Transverse colon (tissue), 4 donors: ENCODE measurements around the gene OSBPL9. TPM values are rescaled to one million over a fixed set of nuclear protein-coding genes. Genes with fewer than 3 reads are reported as not detected.

Experiments
- DNase-seq: peaks from one replicate; pipeline ENCODE4 v3.0.0-alpha.2; 2019
- H3K27ac ChIP-seq, 4 donors: fragments of 200-600 bp; sonication (generic); 2 replicates each; pipeline ENCODE4 v1.5.1; 2016 to 2018; ENCODE audit warnings: inconsistent platforms in 4 of 4
- H3K27me3 ChIP-seq: fragments of 200-600 bp; sonication (generic); 2 replicates; pipeline ENCODE4 v1.5.1; 2017; ENCODE audit warnings: inconsistent platforms
- H3K36me3 ChIP-seq, 4 donors: fragments of 200-600 bp; sonication (generic); 2 replicates each; pipeline ENCODE4 v1.5.1; 2017 to 2019; ENCODE audit warnings: inconsistent platforms in 4 of 4
- H3K4me1 ChIP-seq, 4 donors: fragments of 200-600 bp; sonication (generic); 2 replicates each; pipeline ENCODE4 v1.5.1; 2017 to 2020; ENCODE audit warnings: inconsistent platforms in 4 of 4
- H3K4me3 ChIP-seq, 4 donors: fragments of 200-600 bp; sonication (generic); 1 replicate in 1 of 4; 2 replicates in 3 of 4; pipeline versions ENCODE4 v1.5.1 to v1.6.1; 2017 to 2019; ENCODE audit warnings: inconsistent platforms in 4 of 4
- H3K9me3 ChIP-seq, 2 donors: fragments of 200-600 bp; sonication (generic); 2 replicates each; pipeline ENCODE4 v1.5.1; 2017 to 2019; ENCODE audit warnings: inconsistent platforms in 2 of 2
- CTCF ChIP-seq, 5 experiments: fragments of 200-600 bp in 3 of 5; fragments of 450-650 bp in 2 of 5; sonication (generic) in 3 of 5; IDR thresholded peaks; 1 replicate in 2 of 5; 2 replicates in 3 of 5; pipeline ENCODE4 v1.5.1; 2016 to 2017; ENCODE audit warnings: antibody characterized with exemption in 5 of 5, inconsistent platforms in 3 of 5, mild to moderate bottlenecking in 2 of 5, moderate library complexity in 1 of 5
- EP300 ChIP-seq: sonication (generic); formaldehyde crosslinking; IDR thresholded peaks from one replicate; pipeline ENCODE4 v1.6.1; 2017; ENCODE audit warnings: antibody characterized with exemption, low read depth
- POLR2A ChIP-seq: fragments of 450-650 bp; IDR thresholded peaks from one replicate; pipeline ENCODE4 v1.6.1; 2016; ENCODE audit warnings: antibody characterized with exemption, mild to moderate bottlenecking, moderate library complexity
- POLR2AphosphoS5 ChIP-seq, 3 donors: sonication (generic); formaldehyde crosslinking; IDR thresholded peaks; one replicate each; pipeline ENCODE4 v1.6.1; 2016; ENCODE audit warnings: antibody characterized with exemption in 3 of 3
- WGBS, 2 donors: methylation state at CpG; one replicate each; pipeline ENCODE4 v1.1.5; 2018; ENCODE audit warnings: low coverage in 1 of 2; 5-methylcytosine and 5-hydroxymethylcytosine counted together
- in situ Hi-C, 4 donors: fragments of 200-750 bp; cut with MboI; loops; one replicate each; pipeline versions ENCODE4 v1.15.0 to v1.15.1; 2017; ENCODE audit warnings: low sequenced_read_pairs in 3 of 4, low pct_ligation_motif_present in 1 of 4, low pct_unique_long_range_greater_than_20kb in 1 of 4
- intact Hi-C: fragments of 100-400 bp; cut with DNase I; formaldehyde crosslinking; loops from one replicate; pipeline ENCODE4 v1.15.1; 2023; ENCODE audit warnings: low total_unique reads
- total RNA-seq, 4 donors: library from RNA; depleted of rRNA; stranded (reverse); fragments of >200 nt; gene quantifications; one replicate each; pipeline ENCODE4 v1.1.0, GENCODE V29; 2016

OSBPL9 gene
- total RNA-seq, 4 donors from 2014 or later, result 56.1 to 82.1 (median 65.4) TPM

DNA sequence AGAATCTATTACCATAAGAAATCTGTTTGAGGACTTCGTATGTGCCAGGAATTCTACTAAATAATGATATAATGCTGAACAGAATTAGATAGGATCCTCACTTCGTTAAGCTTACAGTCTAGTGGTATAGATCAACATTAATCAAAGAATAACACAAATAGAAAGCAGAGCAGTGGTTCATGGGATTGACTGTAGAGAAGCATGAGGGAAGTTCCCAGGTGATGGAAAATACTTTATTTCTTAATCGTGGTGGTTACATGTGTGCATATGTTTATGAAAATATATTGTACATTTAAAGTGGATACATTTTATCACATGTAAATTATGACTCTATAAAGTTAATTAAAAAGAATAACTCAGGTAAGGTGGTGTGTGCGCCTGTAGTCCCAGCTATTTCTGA is 110.5 kb downstream of the OSBPL9 start:
- 84 to 90% methylated on average over 4 of the region's 4 CpGs for WGBS, 2 donors
- intact Hi-C loops (no loop called here), in situ Hi-C loops (no loop called here)
- Histone ChIP-seq H3K9me3 (no peaks in the 10 kb centered on the region), H3K36me3 (no peaks in the 10 kb centered on the region), H3K4me3 (no peak overlapping the region), H3K27ac (no peak overlapping the region), H3K27me3 (no peaks in the 10 kb centered on the region), H3K4me1 (peaks cover 0 to 25% (median 13%) of the 10 kb centered on the region in 4 donors)
- TF ChIP-seq POLR2AphosphoS5 (IDR thresholded peaks at IDR 0.05) (no peak), POLR2A (no peak), EP300 (no peak), CTCF (IDR thresholded peaks at IDR 0.05) (no peak)
- no peak for DNase-seq

GRCh38 chr1:51728611-51729155 is 111.8 kb downstream of the OSBPL9 start:
- Histone ChIP-seq H3K9me3 (no peaks in the 10 kb centered on the region), H3K36me3 (no peaks in the 10 kb centered on the region), H3K27me3 (no peaks in the 10 kb centered on the region), H3K4me3 (peak overlapping the region; percentile 27 to 77 (median 62)), H3K27ac (peak overlapping the region in 3 of 4 donors; percentile 75 to 83 (median 81)), H3K4me1 (peaks cover 0 to 25% (median 17%) of the 10 kb centered on the region in 4 donors)
- DNase-seq, result no peak
- intact Hi-C loops, result no loop called here
- in situ Hi-C loops, result no loop called here
- 20 to 43% methylated on average over 2 to 12 of the region's 12 CpGs for WGBS, 2 donors
- no peak for TF ChIP-seq CTCF (IDR thresholded peaks at IDR 0.05)

- H3K27me3 ChIP-seq, result no peaks in the 10 kb centered on the region
- H3K4me1 ChIP-seq, result peaks cover 0 to 28% (median 20%) of the 10 kb centered on the region in 4 donors
- TF ChIP-seq CTCF (IDR thresholded peaks at IDR 0.05) (no peak), POLR2A (peak; percentile 40), POLR2AphosphoS5 (IDR thresholded peaks at IDR 0.05) (peak; percentile 33 to 75 (median 62))
- in situ Hi-C loops, result no loop called here
- intact Hi-C loops, result no loop called here
- WGBS, 2 donors, result 0 to 2% methylated on average over 6 to 46 of the region's 53 CpGs
- H3K36me3 ChIP-seq, result no peaks in the 10 kb centered on the region
- peak; percentile 95 for DNase-seq
- H3K4me3 ChIP-seq, result peak overlapping the region; percentile 27 to 77 (median 62)
- peak overlapping the region; percentile 75 to 83 (median 79) for H3K27ac ChIP-seq
- no peaks in the 10 kb centered on the region for H3K9me3 ChIP-seq
Observed at GRCh38 chr1:51729156-51729823, 112.4 kb downstream of the OSBPL9 start.

- H3K4me1 ChIP-seq, result peaks cover 0 to 32% (median 23%) of the 10 kb centered on the region in 4 donors
- WGBS, 2 donors, result 4 to 7% methylated on average over 9 to 22 of the region's 28 CpGs
- intact Hi-C loops, result no loop called here
Observed at GRCh38 chr1:51729824-51730301, 113.0 kb downstream of the OSBPL9 start.

More at GRCh38 chr1:51729824-51730301, 113.0 kb downstream of the OSBPL9 start:
- H3K4me3 ChIP-seq, result peak overlapping the region; percentile 27 to 77 (median 62)
- H3K27me3 ChIP-seq, result no peaks in the 10 kb centered on the region
- no peaks in the 10 kb centered on the region for H3K9me3 ChIP-seq
- no peak for TF ChIP-seq EP300
- no peak for TF ChIP-seq POLR2AphosphoS5 (IDR thresholded peaks at IDR 0.05)
- TF ChIP-seq POLR2A, result no peak
- TF ChIP-seq CTCF (IDR thresholded peaks at IDR 0.05), result no peak
- peak overlapping the region; percentile 75 to 83 (median 79) for H3K27ac ChIP-seq
- H3K36me3 ChIP-seq, result no peaks in the 10 kb centered on the region
- no peak for DNase-seq
- in situ Hi-C loops, result no loop called here
